BJ (cell line): ENCODE data around the gene ZDHHC12. TPM values are rescaled to one million over a fixed set of nuclear protein-coding genes. Genes with fewer than 3 reads are reported as not detected.

Source experiments
- CTCF ChIA-PET: fragments of 350-600 bp; formaldehyde crosslinking; extraction: SDS; loops from one replicate; lab custom pipeline; 2021; ENCODE audit warnings: antibody characterized with exemption, inconsistent platforms; lab: Yijun Ruan, JAX
- POLR2A ChIA-PET: fragments of 300-600 bp; sonication (Branson Sonifier 250); formaldehyde crosslinking; extraction: SDS; loops from one replicate; lab custom pipeline; 2021; ENCODE audit warnings: antibody characterized with exemption; lab: Charles Lee
- DNase-seq: peaks from one replicate; pipeline ENCODE4 v3.0.0-alpha.2; 2011; ENCODE audit warnings: low read depth
- H3K27me3 ChIP-seq: 2 replicates; pipeline ENCODE4 v1.6.0; 2011; ENCODE audit warnings: low read length; ENCODE audit not compliant: control insufficient read depth, insufficient read depth
- H3K36me3 ChIP-seq: 2 replicates; pipeline ENCODE4 v1.5.1; 2011; ENCODE audit warnings: low read length; ENCODE audit not compliant: control insufficient read depth, insufficient read depth
- H3K4me3 ChIP-seq: 2 replicates; pipeline ENCODE4 v1.5.1; 2011; ENCODE audit warnings: low read depth, mild to moderate bottlenecking, control low read depth, low read length
- polyA plus RNA-seq: library from polyadenylated mRNA; depleted of rRNA; stranded (reverse); fragments of >200 nt; gene quantifications from 2 replicates; pipeline ENCODE4 v1.2.3, GENCODE V29; 2011
- TF ChIP-seq, protein P1 (sequence below): IDR thresholded peaks from 2 replicates; pipeline ENCODE4 v1.5.1; 2011; ENCODE audit warnings: low read depth, mild to moderate bottlenecking, control low read depth, inconsistent platforms, low read length, moderate library complexity; ENCODE audit not compliant: insufficient read depth

The ZDHHC12 gene
- polyA plus RNA-seq, 1 experiment: 60.0 TPM

GRCh38 chr9:128724744-128725211, 851 bp upstream of the ZDHHC12 start:
- no peak for DNase-seq
- CTCF ChIA-PET: interaction anchor here (0.6 to 2.6 kb wide), 5 partner anchors 8 to 425 kb away, joined by 4 to 12 read pairs (median 5); partner anchors contain the start of gene ENDOG
- Histone ChIP-seq H3K36me3 (peaks cover 2% of the 10 kb centered on the region; the same call in 1 of the 2 replicates), H3K4me3 (peak overlapping the region; percentile 69), H3K27me3 (no peaks in the 10 kb centered on the region)
- TF ChIP-seq, protein P1, sequence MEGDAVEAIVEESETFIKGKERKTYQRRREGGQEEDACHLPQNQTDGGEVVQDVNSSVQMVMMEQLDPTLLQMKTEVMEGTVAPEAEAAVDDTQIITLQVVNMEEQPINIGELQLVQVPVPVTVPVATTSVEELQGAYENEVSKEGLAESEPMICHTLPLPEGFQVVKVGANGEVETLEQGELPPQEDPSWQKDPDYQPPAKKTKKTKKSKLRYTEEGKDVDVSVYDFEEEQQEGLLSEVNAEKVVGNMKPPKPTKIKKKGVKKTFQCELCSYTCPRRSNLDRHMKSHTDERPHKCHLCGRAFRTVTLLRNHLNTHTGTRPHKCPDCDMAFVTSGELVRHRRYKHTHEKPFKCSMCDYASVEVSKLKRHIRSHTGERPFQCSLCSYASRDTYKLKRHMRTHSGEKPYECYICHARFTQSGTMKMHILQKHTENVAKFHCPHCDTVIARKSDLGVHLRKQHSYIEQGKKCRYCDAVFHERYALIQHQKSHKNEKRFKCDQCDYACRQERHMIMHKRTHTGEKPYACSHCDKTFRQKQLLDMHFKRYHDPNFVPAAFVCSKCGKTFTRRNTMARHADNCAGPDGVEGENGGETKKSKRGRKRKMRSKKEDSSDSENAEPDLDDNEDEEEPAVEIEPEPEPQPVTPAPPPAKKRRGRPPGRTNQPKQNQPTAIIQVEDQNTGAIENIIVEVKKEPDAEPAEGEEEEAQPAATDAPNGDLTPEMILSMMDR: no peak
- POLR2A ChIA-PET: interaction anchor here (0.6 kb wide), 2 partner anchors 222 to 475 kb away, joined by 3 to 4 read pairs; no protein-coding TSS in a partner anchor

- Histone ChIP-seq H3K4me3 (peak overlapping the region; percentile 69), H3K36me3 (peaks cover 2% of the 10 kb centered on the region; the same call in 1 of the 2 replicates), H3K27me3 (no peaks in the 10 kb centered on the region)
- TF ChIP-seq, protein P1: no peak
- POLR2A ChIA-PET: interaction anchor here (0.6 kb wide), 1 partner anchor 106 kb away, joined by 4 read pairs; the partner anchor contains the start of gene SPOUT1
- CTCF ChIA-PET: interaction anchor here (1.5 to 3.1 kb wide), 4 partner anchors 8 to 95 kb away, joined by 5 to 12 read pairs (median 8); partner anchors contain the start of genes ENDOG and PKN3
- no peak for DNase-seq
Measured at GRCh38 chr9:128723352-128723865, 518 bp downstream of the ZDHHC12 start.

DNA sequence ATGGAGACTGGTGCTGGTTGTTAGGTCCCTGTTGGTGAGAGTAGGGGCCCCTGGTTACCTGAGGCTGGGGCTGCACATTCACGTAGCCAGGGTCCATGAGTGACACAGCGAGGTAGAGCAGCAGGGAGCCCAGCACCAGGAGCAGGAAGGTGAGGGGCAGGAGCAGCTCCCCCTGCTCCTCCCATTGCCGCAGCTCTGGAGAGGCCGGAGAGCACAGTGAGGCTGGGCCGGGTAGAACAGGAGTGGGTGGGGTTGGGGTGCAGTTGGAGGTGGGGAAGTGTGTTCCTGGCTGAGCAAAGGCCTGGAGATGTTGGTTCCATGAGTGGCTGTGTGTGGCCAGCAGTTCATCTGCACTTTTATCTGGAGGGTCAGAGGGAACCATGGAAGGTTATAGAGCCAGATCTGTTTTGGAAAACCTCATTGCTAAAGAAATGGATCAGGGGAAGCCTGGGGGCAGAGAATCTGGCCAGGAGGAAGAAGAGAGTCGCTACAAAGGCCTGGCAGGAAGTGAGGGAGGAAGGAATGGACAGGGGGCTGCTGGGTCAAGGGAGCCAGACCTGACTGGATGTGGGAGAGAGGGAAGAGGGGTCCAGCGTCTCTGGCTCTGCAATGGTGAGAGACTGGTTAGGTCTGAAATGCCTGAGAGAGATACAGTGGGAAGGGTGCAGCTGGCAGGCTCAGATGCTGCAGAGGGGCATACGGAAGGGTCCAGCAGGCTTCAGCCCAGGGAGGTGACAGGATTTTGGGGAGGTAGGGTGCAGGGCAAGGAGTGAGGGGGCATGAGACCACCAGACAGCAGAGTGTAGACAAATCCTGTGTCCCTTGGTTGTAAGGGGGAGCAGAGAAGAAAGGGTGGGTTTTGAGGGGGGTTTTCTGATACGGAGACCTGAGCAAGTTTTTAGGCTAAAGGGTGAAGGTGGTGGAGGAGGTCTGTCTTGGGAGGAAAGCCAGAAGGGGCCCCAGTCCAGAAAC, 1.3 kb downstream of the ZDHHC12 start:
- ChIA-PET POLR2A (no interaction called here), CTCF (interaction anchor here (1.5 to 3.1 kb wide), 2 partner anchors 7 to 21 kb away, joined by 5 to 10 read pairs; partner anchors contain the start of gene PKN3)

GRCh38 chr9:128721487-128722010, 2.4 kb downstream of the ZDHHC12 start:
- CTCF ChIA-PET: interaction anchor here (2.0 to 3.1 kb wide), 2 partner anchors 20 to 24 kb away, joined by 7 to 10 read pairs; partner anchors contain the start of gene PKN3
- no peak for DNase-seq
- H3K4me3 ChIP-seq: no peak overlapping the region
- POLR2A ChIA-PET: no interaction called here
- TF ChIP-seq, protein P1: no peak
- H3K27me3 ChIP-seq: no peaks in the 10 kb centered on the region
- peaks cover 2% of the 10 kb centered on the region; the same call in 1 of the 2 replicates for H3K36me3 ChIP-seq

More for the DNA sequence above, 1.3 kb downstream of the ZDHHC12 start:
- no peak for DNase-seq
- TF ChIP-seq, protein P1: no peak
- Histone ChIP-seq H3K4me3 (no peak overlapping the region), H3K36me3 (peaks cover 2% of the 10 kb centered on the region; the same call in 1 of the 2 replicates), H3K27me3 (no peaks in the 10 kb centered on the region)
